ENCODE data around the gene OSGIN1. TPM values are rescaled to one million over a fixed set of nuclear protein-coding genes. Genes with fewer than 3 reads are reported as not detected.

OSGIN1 gene
- total and polyA plus RNA-seq, 2 of the 8 experiments (the other 6 are each of a cell fraction or from before 2014, with no cell fraction given) = 0.58 to 0.76 TPM

GRCh38 chr16:84007965-84008364, 54.9 kb downstream of the OSGIN1 start:
- WGBS, 2 experiments (ENCODE audit: extremely low coverage in 1 of 2, insufficient coverage in 1 of 2, insufficient read length in 1 of 2, insufficient replicate concordance in 2 of 2, low coverage in 1 of 2, low lambda C conversion rate in 2 of 2, missing lambda C conversion rate in 1 of 2) = 96% methylated on average over 7 of the region's 8 CpGs; no CpG with 5 or more reads in 1 of the 2 experiments
- CTCF ChIA-PET (ENCODE audit: partially characterized antibody) = interaction anchor here (0.8 to 1.4 kb wide), 4 partner anchors 9 to 111 kb away, joined by 3 to 4 read pairs (median 3); no protein-coding TSS in a partner anchor

More at GRCh38 chr16:84007965-84008364, 54.9 kb downstream of the OSGIN1 start:
- Histone ChIP-seq H3K23me2 (ENCODE audit: low read depth, low read length) (no peaks in the 10 kb centered on the region), H4K8ac (ENCODE audit: extremely low read depth, insufficient read depth, low read length) (no peak overlapping the region), H3K4ac (replicated peaks; ENCODE audit: insufficient read length, low read depth, low read length) (no peak overlapping the region), H2AK5ac (ENCODE audit: low read depth, low read length) (no peak overlapping the region), H3K9ac (replicated peaks in 1 of 4; ENCODE audit: extremely low read depth in 1 of 4, low read depth in 3 of 4, low read length in 3 of 4) (no peak overlapping the region), H3K4me2 (ENCODE audit: insufficient read depth in 1 of 2, low read depth in 2 of 2, low read length in 2 of 2) (no peak overlapping the region), H2BK20ac (ENCODE audit: low read length) (no peak overlapping the region), H3K18ac (ENCODE audit: extremely low read depth, low read length) (no peak overlapping the region), H3K79me1 (ENCODE audit: low read depth, low read length) (no peaks in the 10 kb centered on the region), H4K91ac (replicated peaks; ENCODE audit: insufficient read length, low read length) (no peak overlapping the region), H3K14ac (ENCODE audit: insufficient read length) (no peak overlapping the region), H4K5ac (ENCODE audit: insufficient read length, low read depth, low read length) (no peak overlapping the region), H4K20me1 (replicated peaks in 1 of 2; ENCODE audit: control insufficient read depth in 1 of 2, insufficient read depth in 2 of 2, low read length in 2 of 2) (no peaks in the 10 kb centered on the region), H3K56ac (replicated peaks; ENCODE audit: insufficient read length, low read depth, low read length) (no peak overlapping the region), H3K9me3 (ENCODE audit: insufficient read depth in 2 of 2, low read depth in 1 of 2, low read length in 1 of 2) (no peaks in the 10 kb centered on the region), H2AFZ (ENCODE audit: low read length) (no peak overlapping the region), H3K23ac (ENCODE audit: insufficient read length) (no peak overlapping the region), H2BK5ac (ENCODE audit: low read depth, low read length) (no peak overlapping the region), H3K4me3 (ENCODE audit: extremely low read depth in 1 of 4, insufficient read depth in 2 of 4, low read depth in 3 of 4, low read length in 4 of 4) (no peak overlapping the region), H2BK120ac (replicated peaks; ENCODE audit: low read depth, low read length) (no peak overlapping the region), H3K36me3 (ENCODE audit: control insufficient read depth in 2 of 4, insufficient read depth in 4 of 4, low read length in 3 of 4) (no peaks in the 10 kb centered on the region), H3K79me2 (ENCODE audit: control insufficient read depth in 1 of 2, insufficient read depth in 2 of 2, low read length in 2 of 2) (no peaks in the 10 kb centered on the region), H3K27me3 (replicated peaks in 1 of 4; ENCODE audit: control insufficient read depth in 3 of 4, extremely low read depth in 1 of 4, insufficient read depth in 3 of 4, low read length in 3 of 4) (no peaks in the 10 kb centered on the region; a peak in 1 of 7 replicates), H2BK12ac (ENCODE audit: low read depth, low read length) (no peak overlapping the region; the same call in 1 of the 2 replicates), H2BK15ac (ENCODE audit: low read length) (no peak overlapping the region), H3K27ac (ENCODE audit: low read depth, low read length) (no peak overlapping the region), H3K4me1 (replicated peaks in 1 of 4; ENCODE audit: control insufficient read depth in 3 of 4, insufficient read depth in 4 of 4, low read length in 3 of 4) (no peaks in the 10 kb centered on the region)
- DNase-seq (ENCODE audit: low read depth in 1 of 2, low spot score in 2 of 2) (no peak), FAIRE-seq (no peak)
- POLR2A ChIA-PET (ENCODE audit: partially characterized antibody) = interaction anchor here (1.1 to 1.4 kb wide), 3 partner anchors 10 to 14 kb away, joined by 3 to 4 read pairs (median 4); no protein-coding TSS in a partner anchor
- no peak for TF ChIP-seq SP4 (IDR thresholded peaks at IDR 0.05; ENCODE audit: low read length)
- TF ChIP-seq PHF8 (conservative IDR thresholded peaks at IDR 0.05; ENCODE audit: low read depth, low read length) = no peak
- TF ChIP-seq CHD2 (IDR thresholded peaks at IDR 0.05; ENCODE audit: low read length) = no peak
- no peak for TF ChIP-seq CEBPB (IDR thresholded peaks at IDR 0.05; ENCODE audit: low read depth, low read length)
- TF ChIP-seq TCF12 (IDR thresholded peaks at IDR 0.05; ENCODE audit: low read depth, low read length) = no peak
- TF ChIP-seq EZH2 (IDR thresholded peaks at IDR 0.05; ENCODE audit: low read depth, low read length, severe bottlenecking) = no peak

All from H1 (cell line).